Erythroblast (primary cell): ENCODE measurements around the gene LRMDA.

Experiments
- DNase-seq, 2 experiments: peaks; one replicate each; lab custom pipeline; 2025; lab: John Stamatoyannopoulos, UW
- GATA1 ChIP-seq: IDR thresholded peaks from 2 replicates; pipeline ENCODE4 v1.6.1; 2011; ENCODE audit warnings: low read depth, mild to moderate bottlenecking, control low read depth, low read length, moderate library complexity
- POLR2A ChIP-seq: IDR thresholded peaks from 2 replicates; pipeline ENCODE4 v1.6.1; 2011; ENCODE audit warnings: mild to moderate bottlenecking, low read length

The LRMDA gene

DNA sequence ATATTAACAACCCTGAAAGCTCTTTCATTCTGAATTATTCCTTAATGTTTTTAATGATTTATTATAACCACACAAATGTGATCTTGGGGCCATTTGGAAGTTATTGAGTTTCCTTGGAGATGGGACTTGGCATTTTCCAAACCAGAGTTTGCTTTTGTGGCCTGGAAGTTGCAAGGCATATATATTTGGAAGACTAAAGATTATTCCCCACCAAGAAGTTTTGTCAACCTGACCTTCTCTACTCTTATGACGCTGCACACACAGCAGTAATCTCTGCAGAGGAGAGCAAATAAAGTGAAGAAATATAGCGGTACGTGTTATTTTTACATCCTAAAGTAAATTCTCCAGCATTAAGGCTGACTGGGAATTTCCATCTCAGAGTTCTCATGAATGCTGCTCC, 397.0 kb downstream of the LRMDA start:
- TF ChIP-seq POLR2A = no peak
- TF ChIP-seq GATA1 = no peak
- DNase-seq = no peak

GRCh38 chr10:75836064-75836463, 404.6 kb downstream of the LRMDA start:
- TF ChIP-seq GATA1 = no peak
- TF ChIP-seq POLR2A = no peak
- no peak for DNase-seq

GRCh38 chr10:75838486-75838885, 407.1 kb downstream of the LRMDA start:
- TF ChIP-seq GATA1 = no peak
- TF ChIP-seq POLR2A = no peak
- no peak for DNase-seq

- TF ChIP-seq GATA1 = no peak
- DNase-seq = no peak
Observed at GRCh38 chr10:75839020-75839419, 407.6 kb downstream of the LRMDA start.

DNA sequence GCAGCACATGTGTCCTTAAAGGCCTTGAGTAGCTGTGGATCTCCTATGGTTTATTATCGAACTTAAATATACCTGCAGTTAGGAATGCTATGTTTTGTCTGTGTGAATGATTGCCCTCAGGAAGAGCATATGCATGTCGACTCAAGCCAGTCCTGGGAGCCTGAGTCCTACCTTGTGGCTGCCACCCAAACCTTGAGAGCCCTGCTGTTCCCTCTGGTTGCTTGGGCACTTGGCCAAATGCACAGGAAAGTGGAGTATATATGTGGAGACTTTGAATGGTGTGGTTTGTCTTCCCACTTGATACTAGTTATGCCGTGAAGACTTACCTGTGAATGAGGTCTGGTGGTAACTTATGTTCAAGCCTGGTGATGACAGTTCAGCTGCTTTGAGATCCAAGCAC, 409.8 kb downstream of the LRMDA start:
- DNase-seq = no peak
- TF ChIP-seq POLR2A = no peak
- no peak for TF ChIP-seq GATA1

- DNase-seq = no peak
- TF ChIP-seq GATA1 = no peak
- TF ChIP-seq POLR2A = no peak
Observed at GRCh38 chr10:75845176-75845947, 413.9 kb downstream of the LRMDA start.

DNA sequence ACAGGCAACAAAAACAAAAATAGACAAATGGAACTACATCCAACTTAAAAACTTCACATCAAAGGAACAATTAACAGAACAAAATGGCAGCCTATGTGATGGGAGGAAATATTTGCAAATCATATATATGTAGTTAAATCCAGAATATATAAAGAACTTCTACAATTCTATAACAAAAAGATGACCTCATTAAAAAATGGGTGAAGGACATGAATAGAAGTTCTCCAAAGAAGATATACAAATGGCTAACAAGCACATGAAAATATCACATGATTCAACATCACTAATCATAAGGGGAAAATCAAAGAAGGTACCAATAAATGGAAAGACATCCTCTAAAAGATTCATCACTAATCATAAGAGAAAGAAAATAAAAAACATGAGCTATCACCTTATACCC, 416.1 kb downstream of the LRMDA start:
- TF ChIP-seq GATA1 (no peak), POLR2A (no peak)
- DNase-seq = no peak

DNA sequence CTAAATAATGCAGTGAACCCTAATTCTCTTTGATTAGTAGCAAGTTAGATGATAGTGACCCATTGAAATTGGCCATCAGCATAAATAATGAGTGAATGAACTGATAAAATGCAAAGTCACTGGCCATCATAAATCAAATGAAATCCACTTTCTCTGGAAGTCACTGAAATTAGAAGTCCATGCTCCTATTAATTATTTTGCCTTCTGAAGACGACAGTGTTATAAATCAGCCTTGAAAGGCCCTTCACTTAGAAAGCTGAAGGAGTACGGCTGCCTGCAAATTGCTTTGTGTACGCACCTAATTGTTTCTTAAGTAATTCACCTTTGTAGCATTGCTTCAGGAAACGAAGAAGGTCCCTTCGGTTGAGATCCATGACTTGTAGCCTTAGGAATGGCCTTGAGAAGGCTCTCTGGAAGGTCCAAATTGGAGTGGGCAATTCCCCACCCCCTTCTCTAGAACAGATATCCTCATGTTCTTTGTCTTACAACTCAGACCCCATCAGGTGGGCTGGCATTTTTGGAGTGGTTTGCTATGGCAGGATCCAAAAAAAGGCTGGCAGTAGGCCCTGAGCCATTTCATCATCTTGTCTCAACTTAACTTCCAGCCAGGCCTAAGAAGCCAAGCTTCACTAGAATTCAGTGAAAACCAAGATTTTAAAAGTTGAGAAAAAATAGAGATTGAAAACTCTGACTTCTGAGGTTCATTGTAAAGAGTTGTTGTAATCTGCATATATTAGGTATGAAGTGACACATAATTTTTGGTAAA, 420.3 kb downstream of the LRMDA start:
- TF ChIP-seq POLR2A (no peak), GATA1 (no peak)
- no peak for DNase-seq

GRCh38 chr10:75852851-75853484, 421.5 kb downstream of the LRMDA start:
- TF ChIP-seq POLR2A = no peak
- DNase-seq = no peak

DNA sequence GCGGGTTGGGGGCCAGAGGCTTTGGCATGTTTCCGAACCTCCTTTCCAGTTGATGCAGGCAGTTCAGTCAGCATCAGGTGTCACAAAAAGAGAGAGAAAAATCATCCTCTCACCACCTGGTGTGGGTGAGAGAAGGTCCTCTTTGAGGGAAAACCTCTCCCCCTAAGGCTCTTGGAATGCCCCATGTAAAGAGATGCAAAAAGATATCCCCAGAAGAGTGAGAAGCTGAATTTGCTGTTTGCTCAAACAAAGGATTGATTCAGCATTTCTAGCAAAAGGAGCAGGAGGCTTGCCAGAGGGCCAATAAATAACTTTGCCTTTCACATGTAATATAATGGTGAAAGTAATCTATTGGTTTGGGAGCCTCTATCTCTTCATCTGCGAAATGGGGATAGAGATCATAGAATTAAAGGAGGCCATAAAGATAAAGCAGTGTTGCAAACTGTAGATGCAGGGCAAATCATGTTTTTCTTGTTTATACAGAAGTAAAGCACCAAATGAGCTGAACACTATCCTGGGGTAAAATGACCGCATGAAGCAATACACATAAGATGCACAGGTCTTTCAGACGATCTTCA, 425.9 kb downstream of the LRMDA start:
- no peak for DNase-seq
- TF ChIP-seq GATA1 (no peak), POLR2A (no peak)

GRCh38 chr10:75857896-75858295, 426.5 kb downstream of the LRMDA start:
- TF ChIP-seq GATA1 = no peak
- no peak for TF ChIP-seq POLR2A
- DNase-seq = no peak

DNA sequence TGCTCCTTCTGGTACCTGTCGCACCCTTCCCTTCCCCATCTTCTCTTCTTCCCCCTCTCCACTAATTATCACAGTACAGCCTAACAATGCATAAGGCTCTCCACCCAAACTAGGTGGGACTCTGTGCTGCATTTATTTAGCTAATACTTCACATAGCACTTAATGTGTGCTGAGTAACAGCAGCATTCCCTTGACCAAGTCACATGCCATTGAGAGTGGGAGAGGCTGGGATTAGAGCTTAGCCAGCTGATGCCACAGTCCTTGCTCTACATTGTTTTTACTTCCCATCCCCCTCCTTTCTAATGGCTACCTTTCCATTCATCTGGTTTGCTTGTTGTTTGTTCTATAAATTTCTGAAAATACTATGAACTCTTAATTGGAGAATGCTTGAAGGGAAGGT, 426.9 kb downstream of the LRMDA start:
- DNase-seq = no peak
- no peak for TF ChIP-seq GATA1
- no peak for TF ChIP-seq POLR2A

DNA sequence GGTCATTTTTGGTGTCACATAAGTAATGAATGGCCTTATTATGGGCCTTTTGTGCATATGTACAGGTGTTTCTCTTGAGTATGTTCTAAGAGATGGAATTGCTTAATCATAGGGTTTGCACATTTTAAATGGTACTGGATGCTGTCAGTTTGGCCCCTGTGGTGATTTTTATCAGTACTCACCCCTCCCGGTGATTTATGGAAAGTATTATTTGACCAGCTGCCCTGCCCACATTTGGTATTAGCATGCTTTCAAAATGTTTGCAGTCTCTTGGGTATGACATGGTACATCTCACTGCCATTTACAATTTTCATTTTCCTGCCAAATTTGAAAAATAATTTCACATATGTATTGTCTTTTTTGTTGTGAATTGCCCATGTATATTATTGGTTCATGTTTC, 427.7 kb downstream of the LRMDA start:
- TF ChIP-seq GATA1 (no peak), POLR2A (no peak)
- no peak for DNase-seq

- TF ChIP-seq GATA1 = no peak
- no peak for TF ChIP-seq POLR2A
- no peak for DNase-seq
Observed at GRCh38 chr10:75860009-75860408, 428.6 kb downstream of the LRMDA start.
